Activated T-cell treated with anti-CD3 and anti-CD28 coated beads for 48 hours (primary cell): ENCODE results near the gene CLEC4G.
"Not testable (repeated sequence)": the region's sequence is repeated elsewhere in the genome, so short reads cannot be mapped to it uniquely, and the experiment has no call there.

Source experiments
- DNase-seq: peaks from one replicate; pipeline ENCODE4 v3.0.0-alpha.2; 2020; ENCODE audit warnings: low read depth

Gene CLEC4G, protein sequence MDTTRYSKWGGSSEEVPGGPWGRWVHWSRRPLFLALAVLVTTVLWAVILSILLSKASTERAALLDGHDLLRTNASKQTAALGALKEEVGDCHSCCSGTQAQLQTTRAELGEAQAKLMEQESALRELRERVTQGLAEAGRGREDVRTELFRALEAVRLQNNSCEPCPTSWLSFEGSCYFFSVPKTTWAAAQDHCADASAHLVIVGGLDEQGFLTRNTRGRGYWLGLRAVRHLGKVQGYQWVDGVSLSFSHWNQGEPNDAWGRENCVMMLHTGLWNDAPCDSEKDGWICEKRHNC

DNA sequence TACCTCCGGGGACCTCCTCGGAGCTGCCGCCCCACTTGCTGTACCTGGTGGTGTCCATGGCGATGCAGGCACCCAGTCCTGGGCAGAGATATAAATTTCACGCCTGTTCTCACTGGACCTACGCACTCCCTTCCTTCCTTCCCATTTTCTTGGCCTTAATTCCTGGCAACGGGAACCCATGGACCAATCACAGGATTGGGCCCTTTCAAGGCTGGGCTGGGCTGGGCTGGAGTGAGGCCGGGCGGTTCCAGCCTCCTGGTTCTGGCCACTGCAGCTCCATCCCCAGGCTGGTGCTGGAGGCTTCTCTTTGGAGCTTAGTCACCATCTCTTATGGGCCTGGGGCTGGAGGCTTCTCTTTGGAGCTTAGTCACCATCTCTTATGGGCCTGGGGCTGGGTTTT, at the start of gene CLEC4G:
CLEC4G (minus strand) TSS at position 66 of the 400 bp plus-strand sequence; CDS start at position 58, 8 bp downstream.
- no peak for DNase-seq

DNA sequence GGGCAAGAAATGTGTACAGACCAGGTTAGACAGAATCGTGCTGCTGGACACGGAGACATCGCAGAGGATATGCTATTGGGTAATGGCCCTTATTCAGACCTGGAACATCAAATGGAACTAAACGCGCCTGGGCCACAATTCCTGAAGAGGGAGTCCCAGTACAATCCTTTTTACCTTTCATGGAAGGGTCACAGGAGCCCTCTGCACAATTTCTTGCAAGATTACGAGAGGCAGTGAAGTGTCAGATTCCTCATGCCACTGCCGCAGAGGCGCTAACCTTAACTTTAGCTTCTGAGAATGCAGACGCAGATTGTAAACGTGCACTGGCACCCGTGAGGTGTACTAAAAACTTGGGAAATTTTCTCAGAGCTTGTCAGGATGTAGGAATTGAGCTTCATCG, 49.2 kb upstream of the CLEC4G start:
- DNase-seq = no peak

GRCh38 chr19:7779631-7780486, 47.9 kb upstream of the CLEC4G start:
- DNase-seq = no peak

- DNase-seq = no peak
Observed at GRCh38 chr19:7778081-7778480, 46.2 kb upstream of the CLEC4G start.

DNA sequence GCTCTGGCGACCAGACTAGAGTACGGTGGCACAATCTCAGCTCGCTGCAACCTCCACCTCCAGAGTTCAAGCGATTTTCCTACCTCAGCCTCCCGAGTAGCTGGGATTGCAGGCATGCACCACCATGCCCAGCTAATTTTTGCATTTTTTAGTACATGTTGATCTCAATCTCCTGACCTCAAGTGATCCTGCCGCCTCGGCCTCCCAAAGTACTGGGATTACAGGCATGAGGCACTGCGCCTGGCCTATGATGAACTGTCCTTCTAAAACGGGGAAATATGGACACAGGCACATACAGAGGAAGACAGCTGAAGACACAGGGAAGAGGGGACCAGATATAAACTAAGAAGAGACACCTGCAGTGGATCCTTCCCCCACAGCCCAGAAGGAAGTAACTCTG, 43.9 kb upstream of the CLEC4G start:
- no peak for DNase-seq

DNA sequence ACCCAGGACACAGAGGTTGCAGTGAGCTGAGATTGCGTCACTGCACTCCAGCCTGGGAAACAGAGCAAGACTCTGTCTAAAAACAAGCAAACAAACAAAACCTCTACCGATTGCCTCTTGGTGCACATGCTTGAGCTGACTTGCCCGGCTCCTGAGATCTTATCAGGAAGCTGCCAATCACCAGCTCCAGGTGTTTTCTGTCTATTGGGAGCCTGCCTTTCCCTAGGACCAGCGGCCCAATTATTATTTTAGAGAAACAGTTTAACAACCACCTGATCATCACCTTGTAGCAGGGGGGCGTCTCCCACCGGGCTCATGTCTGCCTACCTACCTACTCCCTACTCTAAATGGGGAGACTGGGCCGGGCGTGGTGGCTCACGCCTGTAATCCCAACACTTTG, 41.9 kb upstream of the CLEC4G start:
- DNase-seq = no peak

DNA sequence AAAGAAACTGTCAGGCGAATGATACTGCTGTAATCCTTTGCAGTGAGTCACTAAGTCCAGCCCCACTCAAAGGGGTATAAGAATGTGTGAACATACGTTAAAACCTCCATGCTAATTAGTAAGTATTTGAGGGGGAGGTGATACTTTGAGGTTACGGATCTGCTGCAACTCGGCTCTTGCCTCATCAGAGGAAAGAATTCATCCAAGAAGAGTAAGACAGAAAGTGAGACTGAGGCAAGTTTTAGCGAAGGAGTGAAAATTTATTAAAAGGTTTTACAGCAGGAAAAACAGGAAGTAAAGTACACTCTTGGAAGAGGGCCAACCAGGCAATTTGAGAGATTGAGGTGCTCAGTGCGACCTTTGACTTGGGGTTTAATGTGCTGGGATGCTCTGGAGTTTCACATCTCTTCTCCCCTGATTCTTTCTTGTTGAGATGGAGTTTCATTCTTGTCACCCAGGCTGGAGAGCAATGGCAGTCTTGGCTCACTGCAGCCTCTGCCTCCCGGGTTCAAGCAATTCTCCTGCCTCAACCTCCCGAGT, 40.9 kb upstream of the CLEC4G start:
- DNase-seq = no peak

DNA sequence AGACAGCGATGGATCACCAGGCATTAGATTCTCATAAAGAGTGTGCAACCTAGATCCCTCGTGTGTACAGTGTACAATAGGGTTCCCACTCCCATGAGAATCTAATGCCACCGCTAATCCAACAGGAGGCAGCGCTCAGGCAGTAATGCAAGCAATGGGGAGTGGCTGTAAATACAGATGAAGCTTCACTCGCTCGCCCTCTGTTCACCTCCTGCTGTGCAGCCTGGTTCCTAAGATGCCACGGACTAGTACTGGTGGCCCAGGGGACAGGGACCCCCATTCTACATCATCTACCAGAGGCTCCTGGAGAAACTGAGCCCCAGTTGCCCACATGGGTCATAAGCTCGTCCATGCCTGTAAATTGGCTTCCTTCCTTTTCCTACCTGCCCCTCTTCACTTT, 39.2 kb upstream of the CLEC4G start:
- DNase-seq = no peak

- DNase-seq = no peak
Observed at GRCh38 chr19:7769171-7769570, 37.3 kb upstream of the CLEC4G start.

- DNase-seq = no peak
Observed at GRCh38 chr19:7767487-7767886, 35.6 kb upstream of the CLEC4G start.

- DNase-seq = no peak
Observed at GRCh38 chr19:7766535-7766934, 34.6 kb upstream of the CLEC4G start.

- DNase-seq = not testable (repeated sequence)
Observed at GRCh38 chr19:7765043-7765442, 33.1 kb upstream of the CLEC4G start.

DNA sequence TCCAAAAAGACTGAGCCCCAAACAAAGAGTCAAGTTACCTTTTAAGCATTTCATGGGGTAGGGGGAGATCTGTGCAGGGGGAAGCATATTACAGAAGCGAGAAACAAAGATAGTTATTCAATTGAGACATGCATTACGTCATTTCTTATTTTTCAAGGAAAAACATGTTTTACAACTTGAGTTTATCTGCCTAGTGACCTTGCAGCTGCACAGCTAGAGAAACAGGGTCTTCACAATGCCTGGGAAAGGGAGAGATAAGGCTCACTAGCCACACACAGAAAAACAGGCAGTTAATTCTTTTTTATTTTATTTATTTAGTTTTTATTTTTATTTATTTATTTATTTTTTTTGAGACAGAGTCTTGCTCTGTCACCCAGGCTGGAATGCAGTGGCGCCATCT, 32.2 kb upstream of the CLEC4G start:
- not testable (repeated sequence) for DNase-seq

GRCh38 chr19:7763696-7764095, 31.8 kb upstream of the CLEC4G start:
- no peak for DNase-seq

GRCh38 chr19:7762719-7763293, 30.9 kb upstream of the CLEC4G start, which contains the start of gene CLEC4M:
Gene CLEC4M, plus strand, starts transcription at chr19:7763243. Its CDS starts 24 bp downstream, at chr19:7763267.
- no peak for DNase-seq

GRCh38 chr19:7759156-7759555, 27.2 kb upstream of the CLEC4G start:
- DNase-seq = no peak

- DNase-seq = no peak
Observed at GRCh38 chr19:7757358-7757757, 25.4 kb upstream of the CLEC4G start.

- no peak for DNase-seq
Observed at GRCh38 chr19:7756258-7756657, 24.3 kb upstream of the CLEC4G start.

DNA sequence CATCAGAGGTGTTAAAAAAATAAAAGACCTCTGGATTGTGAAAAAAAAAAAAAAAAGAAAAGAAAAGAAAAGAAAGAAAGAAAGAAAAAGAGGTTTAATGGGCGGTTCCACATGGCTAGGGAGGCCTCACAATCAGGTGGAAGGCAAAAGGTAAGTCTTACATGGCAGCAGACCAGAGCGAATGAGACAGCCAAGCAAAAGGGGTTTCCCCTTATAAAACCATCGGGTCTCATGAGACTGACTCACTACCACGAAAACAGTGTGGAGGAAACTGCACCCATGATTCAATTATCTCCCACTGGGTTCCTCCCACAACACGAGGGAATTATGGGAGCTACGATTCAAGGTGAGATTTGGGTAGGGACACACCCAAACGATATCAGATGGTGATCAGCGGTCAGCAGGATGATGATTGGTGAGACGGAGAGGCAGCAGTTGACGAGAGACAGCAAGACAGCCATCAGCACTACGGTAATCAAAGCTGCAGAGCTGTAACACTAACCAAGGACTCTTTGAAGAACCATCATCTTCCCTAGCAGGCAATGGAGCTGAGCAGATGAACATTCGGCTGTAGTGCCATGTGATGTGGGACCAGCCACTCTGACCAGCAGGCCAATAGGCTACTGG, 19.4 kb upstream of the CLEC4G start:
- no peak for DNase-seq

- no peak for DNase-seq
Observed at GRCh38 chr19:7748756-7749155, 16.8 kb upstream of the CLEC4G start.

DNA sequence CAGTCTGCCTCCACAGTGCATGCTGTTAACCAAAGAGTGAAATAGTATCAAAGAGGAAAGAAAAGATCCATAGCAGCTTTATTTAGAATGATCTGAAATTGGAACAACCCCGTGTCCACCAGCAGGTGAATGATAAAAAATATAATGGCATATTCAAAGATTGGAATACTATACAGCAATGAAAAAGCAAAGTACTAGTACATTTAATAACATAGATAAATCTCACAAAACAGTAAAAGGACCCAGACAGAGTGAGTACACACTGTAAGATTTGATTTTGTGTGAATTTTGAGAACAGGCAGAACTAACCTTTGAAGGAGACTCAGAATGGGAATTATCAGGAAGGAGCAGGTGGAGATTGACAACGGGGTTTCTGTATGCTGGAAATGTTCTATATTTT, 16.3 kb upstream of the CLEC4G start:
- no peak for DNase-seq
